GM12892 (cell line): ENCODE data around the gene SLC25A25.

Experiments
- POLR2A ChIP-seq: IDR thresholded peaks from 2 replicates; pipeline ENCODE4 v1.6.1; 2011; ENCODE audit warnings: low read depth, low read length, control low read depth
- POLR2AphosphoS5 ChIP-seq: IDR thresholded peaks from 2 replicates; pipeline ENCODE4 v1.6.1; 2011; ENCODE audit warnings: low read depth, low read length, control low read depth
- TAF1 ChIP-seq: IDR thresholded peaks from 2 replicates; pipeline ENCODE4 v1.6.1; 2011; ENCODE audit warnings: low read depth, mild to moderate bottlenecking, control low read depth, low read length, borderline replicate concordance

- TF ChIP-seq POLR2A (no peak), POLR2AphosphoS5 (no peak), TAF1 (no peak)
Measured at GRCh38 chr9:128082151-128082550, 14.1 kb downstream of the SLC25A25 start.
